PC-9 (cell line): ENCODE measurements around the gene IFITM10. TPM values are rescaled to one million over a fixed set of nuclear protein-coding genes. Genes with fewer than 3 reads are reported as not detected.

Experiments used
- BruUV-seq: library from RNA; stranded (reverse); fragments of 400-500 nt; replicated peaks from 2 replicates; lab custom pipeline; 2021; lab: Mats Ljungman, UMichigan
- CTCF ChIA-PET: fragments of 300-600 bp; sonication (Branson Sonifier 250); formaldehyde crosslinking; loops from one replicate; lab custom pipeline; 2022; ENCODE audit warnings: antibody characterized with exemption; lab: Charles Lee
- POLR2A ChIA-PET: fragments of 300-600 bp; sonication (Branson Sonifier 250); formaldehyde crosslinking; loops from one replicate; lab custom pipeline; 2022; ENCODE audit warnings: antibody characterized with exemption; ENCODE audit not compliant: unreplicated experiment; lab: Charles Lee
- DNase-seq, 2 experiments: peaks; one replicate each; pipeline versions ENCODE4 v3.0.0 to v3.0.0-alpha.2; 2015 to 2022; ENCODE audit warnings: mixed read lengths in 1 of 2
- H2AFZ ChIP-seq: fragments of 200-600 bp; sonication (generic); 2 replicates; pipeline ENCODE4 v1.8.1; 2017; ENCODE audit warnings: antibody characterized with exemption
- H3F3A ChIP-seq: fragments of 200-600 bp; sonication (generic); 2 replicates; pipeline ENCODE4 v1.8.1; 2017; ENCODE audit warnings: antibody characterized with exemption, mild to moderate bottlenecking, low read depth; ENCODE audit not compliant: insufficient read depth
- H3K27ac ChIP-seq: fragments of 200-600 bp; sonication (generic); 2 replicates; pipeline ENCODE4 v1.6.1; 2016; ENCODE audit warnings: mixed run types
- H3K27me3 ChIP-seq: fragments of 200-600 bp; sonication (generic); 2 replicates; pipeline ENCODE4 v1.6.1; 2016; ENCODE audit warnings: low read depth, mixed run types; ENCODE audit not compliant: insufficient read depth
- H3K36me3 ChIP-seq: fragments of 200-600 bp; sonication (generic); 2 replicates; pipeline ENCODE4 v1.6.1; 2016; ENCODE audit warnings: low read depth, mixed run types
- H3K4me1 ChIP-seq: fragments of 200-600 bp; sonication (generic); replicated peaks from 2 replicates; pipeline ENCODE4 v1.6.1; 2016; ENCODE audit warnings: mixed run types; ENCODE audit not compliant: insufficient read depth
- H3K4me2 ChIP-seq: fragments of 200-600 bp; sonication (generic); 2 replicates; pipeline ENCODE4 v1.6.1; 2017; ENCODE audit warnings: mixed run types
- H3K4me3 ChIP-seq: fragments of 200-600 bp; sonication (generic); 2 replicates; pipeline ENCODE4 v1.6.1; 2016; ENCODE audit warnings: mixed run types
- H3K79me2 ChIP-seq: fragments of 200-600 bp; sonication (generic); 2 replicates; pipeline ENCODE4 v1.6.1; 2017; ENCODE audit warnings: low read depth, mixed run types
- H3K9me2 ChIP-seq: fragments of 200-600 bp; sonication (generic); 2 replicates; pipeline ENCODE4 v1.8.1; 2017; ENCODE audit warnings: mild to moderate bottlenecking; ENCODE audit not compliant: insufficient read depth
- H3K9me3 ChIP-seq: fragments of 200-600 bp; sonication (generic); 2 replicates; pipeline ENCODE4 v1.8.1; 2016; ENCODE audit warnings: low read depth; ENCODE audit not compliant: insufficient read depth
- H4K20me1 ChIP-seq: fragments of 200-600 bp; sonication (generic); 2 replicates; pipeline ENCODE4 v1.8.1; 2017; ENCODE audit not compliant: insufficient read depth
- EZH2 ChIP-seq: fragments of 200-600 bp; sonication (generic); IDR thresholded peaks from 2 replicates; pipeline ENCODE4 v1.8.0; 2017; ENCODE audit warnings: antibody characterized with exemption, low read depth
- intact Hi-C: fragments of 100-400 bp; cut with micrococcal nuclease; formaldehyde crosslinking; loops from one replicate; pipeline ENCODE4 v1.10.0; 2022; ENCODE audit not compliant: unreplicated experiment
- total RNA-seq: library from RNA; stranded (reverse); gene quantifications from 2 replicates; pipeline ENCODE4 v1.2.3, GENCODE V29; 2021
- TF ChIP-seq, protein P1 (sequence below): fragments of 200-600 bp; sonication (generic); conservative IDR thresholded peaks from 2 replicates; pipeline ENCODE4 v1.6.1; 2017; ENCODE audit warnings: mixed run types, antibody characterized with exemption, mild to moderate bottlenecking, moderate library complexity

IFITM10 gene
- total RNA-seq, 1 experiment from 2014 or later: 5.5 TPM

DNA sequence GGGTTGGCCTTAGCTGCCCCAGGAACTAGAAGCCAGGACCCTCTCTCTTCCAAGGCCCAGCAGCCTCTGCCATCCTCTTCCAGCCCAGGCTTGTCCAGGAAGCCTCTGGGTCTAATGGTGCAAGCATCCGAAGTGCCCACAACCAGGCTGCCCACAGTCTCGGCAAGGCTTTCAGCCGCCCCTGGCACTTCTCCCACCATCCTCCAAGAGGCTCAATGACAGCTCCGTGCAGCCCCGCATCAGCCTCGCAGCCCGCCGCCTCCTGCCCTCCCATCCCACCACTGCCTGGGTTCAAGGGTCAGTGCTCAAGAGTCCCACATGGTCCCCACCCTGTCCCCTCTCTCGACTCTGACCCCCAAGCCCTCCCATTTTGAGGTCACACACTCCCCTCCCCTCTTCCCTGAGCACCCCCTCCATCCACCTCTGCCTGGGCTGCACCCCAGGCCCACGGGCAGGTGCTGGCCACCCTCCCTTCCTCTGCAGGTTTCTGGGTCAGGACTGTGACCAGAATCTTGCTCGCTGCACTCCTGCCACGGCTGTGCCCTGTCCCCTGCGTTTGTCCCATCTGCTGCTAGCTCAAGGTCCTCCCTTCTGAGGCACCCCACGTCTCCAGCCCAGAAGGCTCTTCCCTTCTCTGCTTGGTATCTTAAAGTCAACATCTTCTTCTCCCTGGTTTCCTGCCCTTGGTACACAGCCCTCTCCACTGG lies 17.2 kb downstream of the IFITM10 start:
- DNase-seq: no peak

DNA sequence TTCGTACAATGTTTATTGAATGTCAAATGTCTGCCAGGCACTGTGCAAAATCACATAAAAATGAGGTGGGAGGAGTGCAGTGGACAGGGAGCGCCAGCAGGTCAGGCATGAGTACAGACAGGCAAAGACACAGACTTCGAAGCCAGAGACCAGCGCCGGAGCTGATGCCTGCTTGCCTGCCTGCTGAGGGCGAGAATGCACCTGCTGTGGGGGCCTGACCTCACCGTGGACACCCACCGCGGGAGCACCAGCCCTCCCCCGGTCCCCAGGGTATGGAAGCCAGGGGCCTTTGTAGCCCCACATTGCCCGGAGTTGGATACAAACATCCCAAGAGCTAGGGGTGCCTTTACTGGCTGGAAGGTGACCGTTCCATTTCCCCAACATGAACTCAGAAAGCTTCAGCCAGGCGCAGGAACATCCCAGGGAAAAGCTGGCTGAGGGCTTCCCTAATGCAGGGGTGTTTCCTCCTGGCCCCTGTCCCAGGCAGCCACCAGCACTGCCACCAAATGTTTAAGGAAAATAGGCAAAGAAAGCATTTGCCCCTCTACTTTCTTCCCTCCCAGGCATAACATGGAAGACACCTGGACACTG lies 17.9 kb downstream of the IFITM10 start:
- no peaks in the 10 kb centered on the region for H3K9me3 ChIP-seq
- H3K36me3 ChIP-seq: no peaks in the 10 kb centered on the region
- H4K20me1 ChIP-seq: no peaks in the 10 kb centered on the region
- no peaks in the 10 kb centered on the region for H3K9me2 ChIP-seq
- no peak overlapping the region for H2AFZ ChIP-seq
- H3K4me2 ChIP-seq: no peak overlapping the region
- no peak overlapping the region for H3K27ac ChIP-seq
- BruUV-seq: no TSS peak
- no peaks in the 10 kb centered on the region for H3K4me1 ChIP-seq
- no peak for DNase-seq
- ChIA-PET CTCF (no interaction called here), POLR2A (no interaction called here)
- no peak for TF ChIP-seq EZH2
- TF ChIP-seq, protein P1, sequence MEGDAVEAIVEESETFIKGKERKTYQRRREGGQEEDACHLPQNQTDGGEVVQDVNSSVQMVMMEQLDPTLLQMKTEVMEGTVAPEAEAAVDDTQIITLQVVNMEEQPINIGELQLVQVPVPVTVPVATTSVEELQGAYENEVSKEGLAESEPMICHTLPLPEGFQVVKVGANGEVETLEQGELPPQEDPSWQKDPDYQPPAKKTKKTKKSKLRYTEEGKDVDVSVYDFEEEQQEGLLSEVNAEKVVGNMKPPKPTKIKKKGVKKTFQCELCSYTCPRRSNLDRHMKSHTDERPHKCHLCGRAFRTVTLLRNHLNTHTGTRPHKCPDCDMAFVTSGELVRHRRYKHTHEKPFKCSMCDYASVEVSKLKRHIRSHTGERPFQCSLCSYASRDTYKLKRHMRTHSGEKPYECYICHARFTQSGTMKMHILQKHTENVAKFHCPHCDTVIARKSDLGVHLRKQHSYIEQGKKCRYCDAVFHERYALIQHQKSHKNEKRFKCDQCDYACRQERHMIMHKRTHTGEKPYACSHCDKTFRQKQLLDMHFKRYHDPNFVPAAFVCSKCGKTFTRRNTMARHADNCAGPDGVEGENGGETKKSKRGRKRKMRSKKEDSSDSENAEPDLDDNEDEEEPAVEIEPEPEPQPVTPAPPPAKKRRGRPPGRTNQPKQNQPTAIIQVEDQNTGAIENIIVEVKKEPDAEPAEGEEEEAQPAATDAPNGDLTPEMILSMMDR: no peak
- no peaks in the 10 kb centered on the region for H3K79me2 ChIP-seq
- intact Hi-C loops: no loop called here
- H3F3A ChIP-seq: peaks cover 10% of the 10 kb centered on the region; the same call in 1 of the 2 replicates
- no peak overlapping the region for H3K4me3 ChIP-seq
- H3K27me3 ChIP-seq: peaks cover 31% of the 10 kb centered on the region; the same call in 1 of the 2 replicates

More for the DNA sequence above, 17.2 kb downstream of the IFITM10 start:
- H4K20me1 ChIP-seq: no peaks in the 10 kb centered on the region
- H3K27me3 ChIP-seq: peaks cover 27% of the 10 kb centered on the region; the same call in 1 of the 2 replicates
- no peaks in the 10 kb centered on the region for H3K79me2 ChIP-seq
- H3K9me3 ChIP-seq: no peaks in the 10 kb centered on the region
- no peak overlapping the region for H3K4me2 ChIP-seq
- no peaks in the 10 kb centered on the region for H3K36me3 ChIP-seq
- intact Hi-C loops: no loop called here
- POLR2A ChIA-PET: no interaction called here
- BruUV-seq: no TSS peak
- no peak overlapping the region for H3K4me3 ChIP-seq
- H3K9me2 ChIP-seq: no peaks in the 10 kb centered on the region
- no peak overlapping the region for H3K27ac ChIP-seq
- no peak for TF ChIP-seq EZH2
- TF ChIP-seq, protein P1: no peak
- H2AFZ ChIP-seq: no peak overlapping the region
- no peaks in the 10 kb centered on the region for H3K4me1 ChIP-seq
- CTCF ChIA-PET: no interaction called here
- H3F3A ChIP-seq: peaks cover 10% of the 10 kb centered on the region; the same call in 1 of the 2 replicates

DNA sequence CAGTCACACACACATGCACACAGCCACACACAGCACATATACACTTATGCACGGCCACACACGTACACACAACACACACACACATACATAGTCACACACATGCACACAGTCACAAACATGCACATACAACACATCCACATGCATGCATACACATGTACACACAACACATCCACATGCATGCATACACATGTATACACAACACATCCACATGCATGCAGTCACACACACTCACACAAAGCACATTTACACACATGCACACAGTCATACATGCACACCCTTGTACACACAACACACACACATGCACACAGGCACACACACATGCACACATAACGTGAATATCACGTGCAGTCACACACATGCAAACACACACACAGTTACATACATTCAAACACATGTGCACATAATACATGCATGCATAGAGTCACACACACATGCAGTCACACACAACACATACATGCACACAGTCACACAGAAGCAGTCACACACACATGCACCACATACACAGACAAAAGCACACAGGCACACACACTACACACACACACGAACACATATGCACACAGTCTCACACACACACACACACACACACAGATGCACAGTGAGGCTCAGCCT lies 18.8 kb downstream of the IFITM10 start:
- TF ChIP-seq, protein P1: no peak
- no peak for TF ChIP-seq EZH2
- no TSS peak for BruUV-seq
- ChIA-PET CTCF (no interaction called here), POLR2A (no interaction called here)
- H3K4me1 ChIP-seq: no peaks in the 10 kb centered on the region
- peaks cover 36% of the 10 kb centered on the region; the same call in 1 of the 2 replicates for H3K27me3 ChIP-seq
- DNase-seq: no peak
- no peaks in the 10 kb centered on the region for H3K9me3 ChIP-seq
- H3F3A ChIP-seq: peaks cover 10% of the 10 kb centered on the region; the same call in 1 of the 2 replicates
- intact Hi-C loops: no loop called here
- H3K79me2 ChIP-seq: no peaks in the 10 kb centered on the region
- no peak overlapping the region for H3K4me3 ChIP-seq
- H3K27ac ChIP-seq: no peak overlapping the region
- H3K4me2 ChIP-seq: no peak overlapping the region
- no peak overlapping the region for H2AFZ ChIP-seq
- H3K9me2 ChIP-seq: no peaks in the 10 kb centered on the region
- no peaks in the 10 kb centered on the region for H3K36me3 ChIP-seq
- no peaks in the 10 kb centered on the region for H4K20me1 ChIP-seq
